HEK293 (cell line): ENCODE measurements around the gene CYB5B.

Experiments used
- CTCF ChIP-seq: fragments of 450-650 bp; formaldehyde crosslinking; IDR thresholded peaks from 2 replicates; pipeline ENCODE4 v1.5.1; 2016; ENCODE audit warnings: missing biosample characterization, missing genetic modification characterization
- KLF16 ChIP-seq: fragments of 450-650 bp; formaldehyde crosslinking; IDR thresholded peaks from 2 replicates; pipeline ENCODE4 v1.5.1; 2017; ENCODE audit warnings: missing biosample characterization, missing genetic modification characterization
- REST ChIP-seq: fragments of 450-650 bp; formaldehyde crosslinking; IDR thresholded peaks from 2 replicates; pipeline ENCODE4 v1.5.1; 2016; ENCODE audit warnings: missing biosample characterization, missing genetic modification characterization
- SCRT2 ChIP-seq: fragments of 450-650 bp; formaldehyde crosslinking; IDR thresholded peaks from 2 replicates; pipeline ENCODE4 v1.5.1; 2016; ENCODE audit warnings: missing biosample characterization, missing genetic modification characterization
- ZNF138 ChIP-seq: fragments of 450-650 bp; formaldehyde crosslinking; IDR thresholded peaks from 2 replicates; pipeline ENCODE4 v1.5.1; 2016; ENCODE audit warnings: missing biosample characterization, missing genetic modification characterization, borderline replicate concordance
- ZNF18 ChIP-seq: fragments of 450-650 bp; formaldehyde crosslinking; IDR thresholded peaks from 2 replicates; pipeline ENCODE4 v1.5.1; 2016; ENCODE audit warnings: missing biosample characterization, missing genetic modification characterization
- ZNF335 ChIP-seq: fragments of 450-650 bp; formaldehyde crosslinking; conservative IDR thresholded peaks from 2 replicates; pipeline ENCODE4 v1.5.1; 2016; ENCODE audit warnings: missing biosample characterization, missing genetic modification characterization
- ZNF416 ChIP-seq: fragments of 450-650 bp; formaldehyde crosslinking; IDR thresholded peaks from 2 replicates; pipeline ENCODE4 v1.5.1; 2016; ENCODE audit warnings: missing biosample characterization, missing genetic modification characterization
- ZNF670 ChIP-seq: fragments of 450-650 bp; formaldehyde crosslinking; IDR thresholded peaks from 2 replicates; pipeline ENCODE4 v1.5.1; 2016; ENCODE audit warnings: missing biosample characterization, missing genetic modification characterization, low read depth

- no peak for TF ChIP-seq CTCF (tag by site-specific recombination)
- no peak for TF ChIP-seq REST (tag by site-specific recombination)
- no peak for TF ChIP-seq SCRT2 (tag by site-specific recombination)
- TF ChIP-seq ZNF670 (tag by site-specific recombination), result no peak
- no peak for TF ChIP-seq ZNF335 (tag by site-specific recombination)
- TF ChIP-seq ZNF416 (tag by site-specific recombination), result no peak
- no peak for TF ChIP-seq ZNF138
- no peak for TF ChIP-seq KLF16
- TF ChIP-seq ZNF18 (tag by site-specific recombination), result no peak
These were observed 83.8 kb downstream of the CYB5B start for GRCh38 chr16:69508033-69508755.
